ENCODE data around the gene SPPL2B.

DNA sequence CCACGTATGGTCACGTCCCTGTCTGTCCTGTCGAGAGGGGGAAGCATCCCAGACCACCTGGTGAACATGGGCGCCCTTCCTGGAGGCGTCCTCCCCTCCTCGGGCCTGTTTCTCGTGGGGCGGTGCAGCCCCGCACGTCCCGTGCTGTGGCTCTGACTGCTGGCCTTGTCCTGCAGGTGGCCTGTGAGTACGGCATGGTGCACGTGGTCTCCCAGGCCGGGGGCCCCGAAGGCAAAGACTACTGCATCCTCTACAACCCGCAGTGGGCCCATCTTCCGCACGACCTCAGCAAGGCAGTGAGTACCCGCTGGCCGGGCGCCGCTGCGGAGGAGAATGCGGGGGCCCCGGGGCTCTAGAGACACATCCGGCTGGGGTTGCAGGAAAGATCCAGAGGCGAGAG lies 5.9 kb downstream of the SPPL2B start:
- TF ChIP-seq POLR2A (IDR thresholded peaks at IDR 0.05) = no peak
- TF ChIP-seq, protein P1, sequence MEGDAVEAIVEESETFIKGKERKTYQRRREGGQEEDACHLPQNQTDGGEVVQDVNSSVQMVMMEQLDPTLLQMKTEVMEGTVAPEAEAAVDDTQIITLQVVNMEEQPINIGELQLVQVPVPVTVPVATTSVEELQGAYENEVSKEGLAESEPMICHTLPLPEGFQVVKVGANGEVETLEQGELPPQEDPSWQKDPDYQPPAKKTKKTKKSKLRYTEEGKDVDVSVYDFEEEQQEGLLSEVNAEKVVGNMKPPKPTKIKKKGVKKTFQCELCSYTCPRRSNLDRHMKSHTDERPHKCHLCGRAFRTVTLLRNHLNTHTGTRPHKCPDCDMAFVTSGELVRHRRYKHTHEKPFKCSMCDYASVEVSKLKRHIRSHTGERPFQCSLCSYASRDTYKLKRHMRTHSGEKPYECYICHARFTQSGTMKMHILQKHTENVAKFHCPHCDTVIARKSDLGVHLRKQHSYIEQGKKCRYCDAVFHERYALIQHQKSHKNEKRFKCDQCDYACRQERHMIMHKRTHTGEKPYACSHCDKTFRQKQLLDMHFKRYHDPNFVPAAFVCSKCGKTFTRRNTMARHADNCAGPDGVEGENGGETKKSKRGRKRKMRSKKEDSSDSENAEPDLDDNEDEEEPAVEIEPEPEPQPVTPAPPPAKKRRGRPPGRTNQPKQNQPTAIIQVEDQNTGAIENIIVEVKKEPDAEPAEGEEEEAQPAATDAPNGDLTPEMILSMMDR (IDR thresholded peaks at IDR 0.05) = no peak

Measured in body of pancreas (tissue), 4 donors.